Karpas-422 (cell line): ENCODE results near the gene BPIFA3. TPM values are rescaled to one million over a fixed set of nuclear protein-coding genes. Genes with fewer than 3 reads are reported as not detected.
A peak's percentile ranks its signal among the peaks of the same experiment; 100 is the strongest.

Experiments used
- DNase-seq: peaks from one replicate; pipeline ENCODE4 v3.0.0-alpha.2; 2015
- H2AFZ ChIP-seq: fragments of 200-600 bp; sonication (generic); 2 replicates; pipeline ENCODE4 v1.6.1; 2014; ENCODE audit warnings: antibody characterized with exemption, low read length, mixed read lengths
- H3K27ac ChIP-seq: fragments of 200-600 bp; sonication (generic); 2 replicates; pipeline ENCODE4 v1.5.1; 2014; ENCODE audit warnings: mild to moderate bottlenecking, low read length, moderate library complexity
- H3K27me3 ChIP-seq: fragments of 200-600 bp; sonication (generic); 2 replicates; pipeline ENCODE4 v1.6.1; 2014; ENCODE audit warnings: low read length, mixed read lengths
- H3K36me3 ChIP-seq: fragments of 200-600 bp; sonication (generic); 2 replicates; pipeline ENCODE4 v1.6.1; 2014; ENCODE audit warnings: low read length, mixed read lengths; ENCODE audit not compliant: insufficient read depth
- H3K4me1 ChIP-seq: fragments of 200-600 bp; sonication (generic); 2 replicates; pipeline ENCODE4 v1.6.1; 2014; ENCODE audit warnings: mild to moderate bottlenecking, low read length, mixed read lengths
- H3K4me2 ChIP-seq: fragments of 200-600 bp; sonication (generic); 2 replicates; pipeline ENCODE4 v1.6.1; 2014; ENCODE audit warnings: low read length, low read depth, mild to moderate bottlenecking; ENCODE audit not compliant: poor library complexity, severe bottlenecking
- H3K4me3 ChIP-seq: fragments of 200-600 bp; sonication (generic); 2 replicates; pipeline ENCODE4 v1.5.1; 2014; ENCODE audit warnings: mild to moderate bottlenecking, antibody characterized with exemption, low read length, mixed read lengths
- H3K79me2 ChIP-seq: fragments of 200-600 bp; sonication (generic); 2 replicates; pipeline ENCODE4 v1.6.1; 2014; ENCODE audit warnings: mild to moderate bottlenecking, low read length, mixed read lengths
- H3K9ac ChIP-seq: fragments of 200-600 bp; sonication (generic); 2 replicates; pipeline ENCODE4 v1.6.0; 2014; ENCODE audit warnings: low read length
- H3K9me2 ChIP-seq: fragments of 200-600 bp; sonication (generic), shearing (Covaris generic); replicated peaks from 2 replicates; pipeline ENCODE4 v1.6.0; 2014; ENCODE audit warnings: mild to moderate bottlenecking, low read length, moderate library complexity; ENCODE audit not compliant: insufficient read depth
- H3K9me3 ChIP-seq: fragments of 300-700, 200-600 bp; sonication (generic); 2 replicates; pipeline ENCODE4 v1.6.1; 2014; ENCODE audit warnings: low read length, mixed read lengths
- H4K20me1 ChIP-seq: fragments of 200-600 bp; sonication (generic); 2 replicates; pipeline ENCODE4 v1.6.1; 2014; ENCODE audit warnings: mild to moderate bottlenecking, antibody characterized with exemption, low read length, low read depth; ENCODE audit not compliant: insufficient read depth
- total RNA-seq: library from RNA; depleted of rRNA; stranded (reverse); fragments of >200 nt; shearing (Covaris generic); gene quantifications from 2 replicates; pipeline ENCODE4 v1.2.3, GENCODE V29; 2014; ENCODE audit warnings: low replicate concordance; rRNA removed

The BPIFA3 gene
- not detected in 2 replicates for total RNA-seq

DNA sequence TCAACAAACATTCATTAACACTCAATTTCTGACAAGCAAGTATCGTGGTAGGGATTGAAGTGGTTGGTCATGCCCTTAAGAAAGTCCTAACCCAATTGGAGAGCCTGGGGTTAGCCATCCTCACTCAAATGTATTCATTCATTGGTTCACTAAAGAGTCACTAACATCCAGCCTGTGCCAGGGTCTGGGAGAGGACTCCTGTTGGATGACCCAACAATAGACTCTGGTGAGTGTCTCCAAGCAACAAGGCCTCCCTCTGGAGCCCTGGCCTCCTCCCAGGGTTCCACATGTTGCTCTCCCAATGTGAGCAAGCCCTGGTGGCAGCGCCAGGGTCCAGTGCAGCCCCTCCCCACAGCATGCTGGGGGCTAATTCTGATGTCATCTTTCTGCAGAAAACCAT is at the start of gene BPIFA3:
BPIFA3 (plus strand) TSS at position 301 of the 400 bp plus-strand sequence. CDS start 185 bp downstream, outside the sequence.
- no peaks in the 10 kb centered on the region for H3K9me2 ChIP-seq
- no peak within 1 kb of the TSS for H3K9ac ChIP-seq
- no peaks in the 10 kb centered on the region for H4K20me1 ChIP-seq
- no peak within 1 kb of the TSS for H3K27ac ChIP-seq
- H3K9me3 ChIP-seq: no peaks in the 10 kb centered on the region
- no peak for DNase-seq
- no peak within 1 kb of the TSS for H3K4me3 ChIP-seq
- no peaks in the 10 kb centered on the region for H3K4me1 ChIP-seq
- H2AFZ ChIP-seq: no peak within 1 kb of the TSS
- H3K27me3 ChIP-seq: no peaks in the 10 kb centered on the region
- H3K36me3 ChIP-seq: no peaks in the 10 kb centered on the region
- no peak within 1 kb of the TSS for H3K4me2 ChIP-seq
- H3K79me2 ChIP-seq: no peaks in the 10 kb centered on the region

DNA sequence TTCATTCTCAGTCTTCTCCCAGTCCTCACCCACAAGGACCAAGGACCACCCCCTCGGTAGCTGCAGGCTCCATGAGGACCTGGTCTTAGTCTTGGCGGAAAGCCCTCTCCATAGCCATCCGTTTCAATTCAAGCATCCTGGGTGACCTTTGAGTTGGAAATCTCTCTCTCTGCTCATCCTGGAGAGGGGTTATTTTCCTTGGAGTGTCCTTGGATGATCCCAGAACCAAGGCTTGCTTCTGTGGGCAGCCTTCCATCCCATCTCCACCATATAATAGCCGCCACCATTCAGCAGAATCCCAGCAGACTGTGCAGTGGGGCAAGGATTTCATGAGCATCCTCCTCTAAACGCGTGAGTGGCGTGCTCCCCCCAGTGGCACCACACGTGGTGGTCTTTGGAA is 49.3 kb upstream of the BPIFA3 start, which contains the start of gene BPIFA2:
BPIFA2 (plus strand) TSS at position 301 of the 400 bp plus-strand sequence. CDS start 987 bp downstream, outside the sequence.
- H3K4me3 ChIP-seq: no peak within 1 kb of the TSS
- no peaks in the 10 kb centered on the region for H3K36me3 ChIP-seq
- DNase-seq: no peak
- no peaks in the 10 kb centered on the region for H3K9me2 ChIP-seq
- H4K20me1 ChIP-seq: no peaks in the 10 kb centered on the region
- peaks cover 7% of the 10 kb centered on the region; the same call in 1 of the 2 replicates for H3K27me3 ChIP-seq
- peaks cover 27% of the 10 kb centered on the region for H3K4me1 ChIP-seq
- H3K79me2 ChIP-seq: no peaks in the 10 kb centered on the region
- H3K9me3 ChIP-seq: peaks cover 16% of the 10 kb centered on the region
- no peak within 1 kb of the TSS for H3K4me2 ChIP-seq
- H3K27ac ChIP-seq: no peak within 1 kb of the TSS
- H3K9ac ChIP-seq: no peak within 1 kb of the TSS
- H2AFZ ChIP-seq: no peak within 1 kb of the TSS

DNA sequence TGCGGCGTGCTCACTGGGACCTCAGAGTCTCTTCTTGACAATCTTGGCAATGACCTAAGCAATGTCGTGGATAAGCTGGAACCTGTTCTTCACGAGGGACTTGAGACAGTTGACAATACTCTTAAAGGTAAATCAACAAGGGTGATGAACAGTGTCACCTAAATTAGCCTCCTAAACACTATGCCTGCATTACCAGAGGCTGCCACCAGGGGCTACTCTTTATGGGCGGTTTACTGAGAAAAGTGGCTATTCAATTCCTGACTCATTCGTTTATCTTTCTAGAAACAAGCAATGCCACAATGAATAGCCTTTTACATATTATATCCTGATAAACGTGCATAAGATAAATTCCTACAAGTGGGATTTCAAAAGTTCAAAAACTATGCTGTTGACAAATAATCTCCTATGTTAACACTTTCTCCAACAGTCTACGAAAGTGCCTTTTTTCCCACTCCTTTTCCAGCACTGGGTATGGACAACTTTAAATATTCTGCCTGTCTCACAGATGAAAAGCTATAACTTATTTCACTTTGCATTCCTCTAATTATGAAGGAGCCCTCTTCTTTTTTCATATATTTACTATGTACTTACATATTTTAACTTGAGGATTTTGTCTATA is 47.9 kb upstream of the BPIFA3 start:
- no peak overlapping the region for H2AFZ ChIP-seq

DNA sequence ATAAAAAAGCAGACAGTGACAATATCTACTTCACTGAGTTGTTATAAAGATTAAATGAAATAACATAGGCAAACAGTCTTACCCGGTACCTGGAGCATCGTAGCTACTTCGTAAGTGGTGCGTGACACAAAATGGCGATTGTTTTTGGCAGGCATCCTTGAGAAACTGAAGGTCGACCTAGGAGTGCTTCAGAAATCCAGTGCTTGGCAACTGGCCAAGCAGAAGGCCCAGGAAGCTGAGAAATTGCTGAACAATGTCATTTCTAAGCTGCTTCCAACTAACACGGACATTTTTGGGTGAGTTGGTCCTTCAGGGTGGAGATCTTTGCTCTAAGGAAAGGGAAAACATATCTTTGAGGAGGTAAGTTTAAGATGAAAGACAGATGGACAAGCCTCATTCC is 44.4 kb upstream of the BPIFA3 start:
- H3K9me3 ChIP-seq: peaks cover 16% of the 10 kb centered on the region
- no peaks in the 10 kb centered on the region for H3K79me2 ChIP-seq
- H3K4me1 ChIP-seq: no peaks in the 10 kb centered on the region
- no peaks in the 10 kb centered on the region for H4K20me1 ChIP-seq
- no peaks in the 10 kb centered on the region for H3K9me2 ChIP-seq
- H3K4me3 ChIP-seq: no peak overlapping the region
- peaks cover 7% of the 10 kb centered on the region; the same call in 1 of the 2 replicates for H3K27me3 ChIP-seq
- no peak overlapping the region for H2AFZ ChIP-seq
- H3K27ac ChIP-seq: no peak overlapping the region
- H3K36me3 ChIP-seq: no peaks in the 10 kb centered on the region
- no peak for DNase-seq
- no peak overlapping the region for H3K9ac ChIP-seq
- H3K4me2 ChIP-seq: no peak overlapping the region

More for the DNA sequence above, 47.9 kb upstream of the BPIFA3 start:
- Histone ChIP-seq H3K9ac (no peak overlapping the region), H3K4me3 (no peak overlapping the region), H3K79me2 (no peaks in the 10 kb centered on the region), H3K4me1 (peaks cover 14% of the 10 kb centered on the region), H3K27me3 (peaks cover 7% of the 10 kb centered on the region; the same call in 1 of the 2 replicates), H3K4me2 (no peak overlapping the region), H3K27ac (no peak overlapping the region), H3K9me2 (no peaks in the 10 kb centered on the region), H3K9me3 (peaks cover 16% of the 10 kb centered on the region), H3K36me3 (no peaks in the 10 kb centered on the region), H4K20me1 (no peaks in the 10 kb centered on the region)
- peak; percentile 77 for DNase-seq

DNA sequence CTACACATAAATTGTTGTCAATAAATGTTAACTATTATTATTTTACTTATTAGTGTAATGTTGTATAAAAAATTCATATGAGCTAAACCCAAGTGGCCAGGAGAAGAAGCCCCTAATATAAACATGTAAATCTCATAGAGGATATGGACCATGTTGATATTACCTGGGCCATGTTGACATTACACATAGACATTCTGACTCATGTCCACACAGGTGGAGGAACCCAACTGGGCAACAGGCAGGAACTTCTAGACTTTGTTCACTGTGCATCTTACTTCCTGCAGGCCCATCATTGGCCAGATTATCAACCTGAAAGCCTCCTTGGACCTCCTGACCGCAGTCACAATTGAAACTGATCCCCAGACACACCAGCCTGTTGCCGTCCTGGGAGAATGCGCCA is 42.0 kb upstream of the BPIFA3 start:
- no peaks in the 10 kb centered on the region for H3K36me3 ChIP-seq
- H3K9ac ChIP-seq: no peak overlapping the region
- DNase-seq: no peak
- no peak overlapping the region for H3K4me2 ChIP-seq
- H4K20me1 ChIP-seq: no peaks in the 10 kb centered on the region
- H3K4me1 ChIP-seq: no peaks in the 10 kb centered on the region
- H3K79me2 ChIP-seq: no peaks in the 10 kb centered on the region
- no peaks in the 10 kb centered on the region for H3K27me3 ChIP-seq
- H3K4me3 ChIP-seq: no peak overlapping the region
- H3K27ac ChIP-seq: no peak overlapping the region
- H2AFZ ChIP-seq: no peak overlapping the region
- no peaks in the 10 kb centered on the region for H3K9me2 ChIP-seq
- H3K9me3 ChIP-seq: no peaks in the 10 kb centered on the region

DNA sequence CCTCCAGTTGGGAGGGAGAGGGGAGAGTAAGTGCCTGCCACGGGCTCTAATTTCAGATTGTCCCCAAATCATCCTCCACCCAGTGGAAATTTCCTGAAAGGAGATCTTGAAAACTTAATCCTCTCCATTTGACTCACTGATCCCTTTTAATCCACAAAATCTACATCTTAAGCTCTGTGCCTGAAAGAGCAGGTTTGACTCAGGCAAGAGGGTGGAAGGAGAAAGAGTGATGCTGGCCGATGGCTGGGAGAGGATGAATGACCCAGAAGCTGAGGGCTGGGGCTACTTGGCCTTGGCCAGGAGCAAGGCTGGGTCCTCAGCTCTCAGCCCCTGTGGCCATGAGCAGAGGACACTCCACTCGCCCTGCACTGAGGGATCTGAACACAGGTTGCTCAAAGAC is 41.1 kb upstream of the BPIFA3 start:
- Histone ChIP-seq H3K4me2 (no peak overlapping the region), H3K4me1 (no peaks in the 10 kb centered on the region), H3K9ac (no peak overlapping the region), H3K9me2 (no peaks in the 10 kb centered on the region), H3K27me3 (no peaks in the 10 kb centered on the region), H3K27ac (no peak overlapping the region), H3K79me2 (no peaks in the 10 kb centered on the region), H2AFZ (no peak overlapping the region), H4K20me1 (0 out of 2 replicates have a peak, but pooled peaks cover under 1% of the 10 kb centered on the region), H3K4me3 (no peak overlapping the region), H3K36me3 (no peaks in the 10 kb centered on the region), H3K9me3 (no peaks in the 10 kb centered on the region)
- no peak for DNase-seq

DNA sequence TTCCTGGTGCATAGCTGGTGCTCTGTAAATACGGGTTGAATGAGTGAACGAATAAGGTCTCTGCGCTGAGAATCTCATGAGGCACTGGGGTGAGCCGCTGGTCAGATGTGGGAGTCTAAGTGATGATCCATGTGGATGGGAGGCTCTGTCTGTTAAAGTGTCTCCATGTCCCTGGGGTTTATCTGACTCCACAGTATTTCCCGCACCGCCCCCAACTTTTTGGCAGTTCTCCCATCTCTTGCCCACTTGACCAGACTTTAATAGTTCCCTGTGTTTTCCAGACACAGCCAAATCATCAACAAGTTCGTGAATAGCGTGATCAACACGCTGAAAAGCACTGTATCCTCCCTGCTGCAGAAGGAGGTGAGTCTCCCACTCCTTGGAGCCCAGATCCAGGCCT is 39.3 kb upstream of the BPIFA3 start:
- Histone ChIP-seq H3K36me3 (no peaks in the 10 kb centered on the region), H3K4me1 (no peaks in the 10 kb centered on the region), H3K27ac (no peak overlapping the region), H3K9me2 (no peaks in the 10 kb centered on the region), H2AFZ (no peak overlapping the region), H3K4me3 (no peak overlapping the region), H3K27me3 (no peaks in the 10 kb centered on the region), H3K9ac (no peak overlapping the region), H3K9me3 (no peaks in the 10 kb centered on the region; the same call in 1 of the 2 replicates), H4K20me1 (0 out of 2 replicates have a peak, but pooled peaks cover 4% of the 10 kb centered on the region), H3K4me2 (no peak overlapping the region), H3K79me2 (no peaks in the 10 kb centered on the region)
- no peak for DNase-seq

DNA sequence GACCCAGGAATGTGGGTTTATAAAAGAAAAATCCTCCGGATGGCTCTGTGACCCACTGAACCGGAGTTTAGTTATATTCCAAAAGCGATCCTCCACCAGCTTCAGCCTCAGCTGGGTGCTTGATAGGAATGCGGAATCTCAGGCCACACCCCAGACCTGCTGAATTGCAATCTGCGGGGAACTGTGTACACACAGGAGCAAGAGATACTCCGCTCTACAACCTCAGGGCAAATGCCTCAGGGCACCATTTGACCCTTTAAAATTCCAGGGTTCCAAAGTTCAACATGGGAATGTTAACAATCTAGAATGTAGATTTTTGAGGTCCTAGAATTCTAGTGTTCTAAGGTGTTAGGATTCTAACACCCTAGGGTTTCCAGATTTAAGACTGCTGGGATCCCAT is 38.4 kb upstream of the BPIFA3 start:
- H3K36me3 ChIP-seq: no peaks in the 10 kb centered on the region
- 0 out of 2 replicates have a peak, but pooled peaks cover 4% of the 10 kb centered on the region for H4K20me1 ChIP-seq
- no peak overlapping the region for H3K4me2 ChIP-seq
- no peaks in the 10 kb centered on the region for H3K9me2 ChIP-seq
- no peaks in the 10 kb centered on the region for H3K27me3 ChIP-seq
- no peak for DNase-seq
- H2AFZ ChIP-seq: no peak overlapping the region
- H3K79me2 ChIP-seq: no peaks in the 10 kb centered on the region
- H3K4me1 ChIP-seq: no peaks in the 10 kb centered on the region
- H3K9me3 ChIP-seq: no peaks in the 10 kb centered on the region; the same call in 1 of the 2 replicates
- H3K27ac ChIP-seq: no peak overlapping the region
- H3K4me3 ChIP-seq: no peak overlapping the region
- no peak overlapping the region for H3K9ac ChIP-seq
